Measurements from ENCODE around the gene FITM1.
A peak's percentile ranks its signal among the peaks of the same experiment; 100 is the strongest.

Gene FITM1

GRCh38 chr14:24167469-24168114 lies 37.1 kb downstream of the FITM1 start:
- no peaks in the 10 kb centered on the region for H3K27me3 Mint-ChIP-seq
- peak overlapping the region; percentile 82 for H3K27ac Mint-ChIP-seq
- H3K36me3 Mint-ChIP-seq (ENCODE audit: low read depth) = peaks cover 63% of the 10 kb centered on the region
- H3K4me1 Mint-ChIP-seq (ENCODE audit: low read depth) = peaks cover 53% of the 10 kb centered on the region
- no peaks in the 10 kb centered on the region for H3K9me3 Mint-ChIP-seq
- H3K4me3 Mint-ChIP-seq = no peak overlapping the region

DNA sequence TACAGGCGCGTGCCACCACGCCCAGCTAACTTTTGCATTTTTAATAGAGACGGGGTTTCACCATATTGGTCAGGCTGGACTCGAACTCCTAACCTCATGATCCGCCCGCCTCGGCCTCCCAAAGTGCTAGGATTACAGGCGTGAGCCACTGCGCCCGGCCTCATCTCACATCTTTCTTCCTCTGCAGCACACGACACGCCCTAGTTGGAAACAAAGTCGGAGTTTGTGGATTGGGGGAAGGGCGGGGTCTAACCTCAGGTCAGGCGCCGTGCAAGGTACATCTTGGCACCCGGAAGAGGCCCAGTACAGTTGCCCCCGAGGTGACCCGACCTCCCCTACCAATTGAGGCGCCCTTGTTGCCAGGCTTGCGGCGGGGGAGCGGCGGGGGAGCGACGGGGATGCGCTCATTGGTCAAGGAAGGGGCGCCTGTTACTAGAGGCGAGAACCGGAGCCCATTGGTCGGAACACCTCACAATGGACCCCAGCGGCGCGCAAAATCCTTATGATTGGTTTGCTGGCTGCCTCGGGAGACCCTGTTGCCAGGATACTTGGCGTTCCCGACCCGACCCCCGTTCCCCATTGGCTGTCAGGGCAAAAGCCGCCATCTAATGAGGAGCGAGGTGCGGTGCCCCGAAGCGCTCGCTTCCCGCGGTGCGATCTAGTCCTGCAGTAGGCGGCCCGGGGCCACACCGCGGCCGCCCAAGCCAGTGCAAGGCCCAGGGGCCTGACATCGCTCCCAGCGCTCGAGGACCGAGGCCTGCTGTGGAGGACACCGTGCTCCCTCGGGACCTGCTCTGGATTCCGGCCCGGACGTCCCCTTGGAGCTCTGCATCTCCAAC lies 41.2 kb downstream of the FITM1 start, which contains the start of gene REC8:
Gene REC8 (plus strand): TSS at position 659 of the 839 bp plus-strand sequence. CDS start 473 bp downstream, outside the sequence.
- H3K27me3 Mint-ChIP-seq = no peaks in the 10 kb centered on the region
- peak within 1 kb of the TSS; percentile 80 for H3K4me3 Mint-ChIP-seq
- peaks cover 42% of the 10 kb centered on the region for H3K36me3 Mint-ChIP-seq (ENCODE audit: low read depth)
- H3K9me3 Mint-ChIP-seq = no peaks in the 10 kb centered on the region
- H3K4me1 Mint-ChIP-seq (ENCODE audit: low read depth) = peaks cover 29% of the 10 kb centered on the region
- peak within 1 kb of the TSS; percentile 76 for H3K27ac Mint-ChIP-seq

DNA sequence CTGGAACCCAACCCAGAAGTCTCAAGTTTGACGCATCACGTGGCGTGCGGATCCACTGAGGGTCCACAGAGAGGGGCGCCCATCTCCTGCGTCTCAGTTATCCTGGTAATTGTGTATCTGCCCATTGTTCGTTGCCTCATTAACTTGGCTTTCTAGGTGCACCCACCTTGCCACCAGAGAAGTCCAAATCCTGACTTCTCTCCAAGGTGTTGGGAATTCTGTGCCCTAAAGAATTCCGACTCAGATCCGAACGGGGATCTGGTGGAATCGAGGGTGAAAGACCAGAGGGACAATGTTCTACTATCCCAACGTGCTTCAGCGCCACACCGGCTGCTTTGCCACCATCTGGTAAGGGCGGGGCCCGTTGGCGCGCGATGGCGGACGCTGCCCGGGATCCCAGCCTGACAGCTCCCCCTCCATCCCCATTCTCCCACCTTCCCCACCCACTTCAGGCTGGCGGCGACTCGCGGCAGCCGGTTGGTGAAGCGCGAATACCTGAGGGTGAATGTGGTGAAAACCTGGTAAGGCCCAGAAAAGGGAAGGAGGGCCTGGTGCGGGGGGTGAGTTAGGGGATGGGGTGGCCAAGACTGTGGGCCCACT lies 41.9 kb downstream of the FITM1 start:
- Mint-ChIP-seq H3K36me3 (ENCODE audit: low read depth) (peaks cover 39% of the 10 kb centered on the region), H3K4me1 (ENCODE audit: low read depth) (peaks cover 28% of the 10 kb centered on the region), H3K9me3 (no peaks in the 10 kb centered on the region), H3K27ac (peak overlapping the region; percentile 40), H3K27me3 (no peaks in the 10 kb centered on the region), H3K4me3 (peak overlapping the region; percentile 80)

DNA sequence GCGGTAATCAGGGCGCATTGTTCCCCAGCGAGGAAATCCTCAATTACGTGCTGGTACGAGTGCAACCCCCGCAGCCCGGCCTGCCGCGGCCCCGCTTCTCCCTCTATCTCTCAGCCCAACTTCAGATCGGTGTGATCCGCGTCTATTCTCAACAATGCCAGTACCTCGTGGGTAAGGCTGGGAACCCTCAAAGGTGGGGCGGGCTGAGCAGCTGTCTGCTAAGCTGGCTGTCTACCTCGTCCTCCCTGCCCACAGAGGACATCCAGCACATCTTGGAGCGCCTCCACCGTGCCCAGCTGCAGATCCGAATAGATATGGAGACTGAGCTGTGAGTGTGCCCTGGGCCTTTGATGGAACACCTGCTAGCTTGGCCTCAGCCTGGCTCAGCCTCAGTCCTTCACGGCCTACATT lies 42.4 kb downstream of the FITM1 start:
- Mint-ChIP-seq H3K27me3 (no peaks in the 10 kb centered on the region), H3K4me1 (ENCODE audit: low read depth) (peaks cover 26% of the 10 kb centered on the region), H3K27ac (no peak overlapping the region), H3K36me3 (ENCODE audit: low read depth) (peaks cover 34% of the 10 kb centered on the region), H3K9me3 (no peaks in the 10 kb centered on the region), H3K4me3 (peak overlapping the region; percentile 80)

DNA sequence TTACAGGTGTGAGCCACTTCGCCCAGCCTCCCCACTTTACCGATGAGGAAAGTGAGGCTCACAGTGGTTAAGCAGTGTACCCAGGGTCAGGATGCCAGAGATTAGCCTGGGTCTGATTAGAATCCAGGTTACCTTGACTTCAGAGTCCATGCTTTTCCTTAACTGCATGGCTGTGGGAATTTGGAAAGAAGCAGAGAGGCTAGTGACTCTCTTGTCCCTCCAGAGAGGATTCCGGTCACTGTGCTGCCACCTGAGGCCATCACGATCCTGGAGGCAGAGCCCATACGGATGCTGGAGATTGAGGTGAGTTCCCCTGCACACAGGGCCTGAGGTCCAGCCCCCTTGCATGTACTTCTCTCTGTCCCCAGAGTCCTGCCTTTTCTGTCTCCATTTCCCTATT lies 46.1 kb downstream of the FITM1 start:
- Mint-ChIP-seq H3K27me3 (no peaks in the 10 kb centered on the region), H3K27ac (no peak overlapping the region), H3K36me3 (ENCODE audit: low read depth) (peaks cover 44% of the 10 kb centered on the region), H3K4me1 (ENCODE audit: low read depth) (peaks cover 9% of the 10 kb centered on the region), H3K9me3 (no peaks in the 10 kb centered on the region), H3K4me3 (no peak overlapping the region)

- H3K9me3 Mint-ChIP-seq = no peaks in the 10 kb centered on the region
- H3K27me3 Mint-ChIP-seq = no peaks in the 10 kb centered on the region
- no peak overlapping the region for H3K4me3 Mint-ChIP-seq
- H3K4me1 Mint-ChIP-seq (ENCODE audit: low read depth) = peaks cover 5% of the 10 kb centered on the region
- peaks cover 49% of the 10 kb centered on the region for H3K36me3 Mint-ChIP-seq (ENCODE audit: low read depth)
- H3K27ac Mint-ChIP-seq = peak overlapping the region; percentile 49
These were observed 46.8 kb downstream of the FITM1 start for GRCh38 chr14:24177041-24177825.

GRCh38 chr14:24177891-24178290 lies 47.4 kb downstream of the FITM1 start:
- Mint-ChIP-seq H3K9me3 (no peaks in the 10 kb centered on the region), H3K36me3 (ENCODE audit: low read depth) (peaks cover 55% of the 10 kb centered on the region), H3K27me3 (no peaks in the 10 kb centered on the region), H3K4me1 (ENCODE audit: low read depth) (peaks cover 3% of the 10 kb centered on the region), H3K4me3 (no peak overlapping the region), H3K27ac (no peak overlapping the region)

DNA sequence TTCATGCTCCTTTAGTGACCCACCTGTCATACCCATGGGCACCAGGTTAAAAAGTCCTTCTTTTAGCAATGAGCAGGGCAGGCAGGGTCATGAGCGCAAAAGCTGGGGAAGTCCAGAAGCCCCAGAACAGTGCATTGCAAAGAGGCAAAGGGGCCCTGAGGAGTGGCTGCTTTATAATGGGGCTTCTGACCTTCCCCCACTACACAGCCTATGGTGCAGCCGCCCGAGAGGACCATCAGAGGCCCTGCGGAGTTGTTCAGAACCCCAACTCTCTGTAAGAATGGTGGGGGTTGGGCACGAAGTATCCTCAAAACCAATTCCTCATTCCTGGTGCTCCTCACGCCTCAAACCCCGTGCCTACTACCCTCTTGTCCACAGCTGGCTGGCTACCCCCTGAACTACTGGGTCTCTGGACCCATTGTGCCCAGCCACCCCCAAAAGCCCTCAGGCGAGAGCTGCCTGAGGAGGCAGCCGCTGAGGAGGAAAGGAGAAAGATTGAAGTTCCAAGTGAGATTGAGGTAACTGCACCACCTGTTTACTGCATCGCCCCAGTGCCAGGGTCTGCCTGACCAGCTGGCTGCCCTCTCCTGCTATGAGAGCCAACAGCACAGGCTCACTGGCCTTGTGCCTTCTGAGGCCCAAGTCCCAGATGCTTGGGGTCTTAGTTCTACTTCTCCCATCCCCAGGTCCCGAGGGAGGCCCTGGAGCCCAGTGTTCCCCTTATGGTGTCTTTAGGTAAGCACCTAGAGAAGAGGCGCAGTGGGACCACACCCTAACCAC lies 48.1 kb downstream of the FITM1 start:
- peak overlapping the region; percentile 38 for H3K27ac Mint-ChIP-seq
- H3K4me3 Mint-ChIP-seq = no peak overlapping the region
- peaks cover 54% of the 10 kb centered on the region for H3K36me3 Mint-ChIP-seq (ENCODE audit: low read depth)
- H3K4me1 Mint-ChIP-seq (ENCODE audit: low read depth) = peaks cover 3% of the 10 kb centered on the region
- no peaks in the 10 kb centered on the region for H3K9me3 Mint-ChIP-seq
- no peaks in the 10 kb centered on the region for H3K27me3 Mint-ChIP-seq

DNA sequence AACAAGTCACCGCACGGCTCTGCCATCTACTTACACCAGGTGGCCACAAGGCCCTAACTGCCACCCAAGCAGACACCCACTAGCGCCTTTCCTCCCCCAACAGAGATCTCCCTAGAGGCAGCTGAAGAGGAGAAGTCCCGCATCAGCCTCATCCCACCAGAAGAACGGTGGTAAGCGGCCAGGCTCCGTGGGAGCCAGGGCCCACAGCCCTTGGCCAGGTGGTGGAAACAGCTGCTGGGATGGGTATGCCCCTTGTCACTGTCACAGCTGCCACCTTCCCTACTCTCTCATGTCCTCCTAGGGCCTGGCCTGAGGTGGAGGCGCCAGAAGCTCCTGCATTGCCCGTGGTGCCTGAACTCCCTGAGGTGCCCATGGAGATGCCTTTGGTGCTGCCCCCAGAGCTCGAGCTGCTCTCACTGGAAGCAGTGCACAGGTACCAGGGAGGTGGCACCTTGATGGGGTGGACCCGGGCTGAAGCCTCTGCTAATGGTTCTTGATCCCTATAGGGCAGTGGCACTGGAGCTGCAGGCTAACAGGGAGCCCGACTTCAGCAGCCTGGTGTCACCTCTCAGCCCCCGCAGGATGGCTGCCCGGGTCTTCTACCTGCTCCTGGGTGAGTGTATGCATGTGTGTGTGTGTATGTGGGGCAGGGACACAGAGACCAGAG lies 49.0 kb downstream of the FITM1 start:
- H3K9me3 Mint-ChIP-seq = no peaks in the 10 kb centered on the region
- H3K4me3 Mint-ChIP-seq = peak overlapping the region; percentile 13

DNA sequence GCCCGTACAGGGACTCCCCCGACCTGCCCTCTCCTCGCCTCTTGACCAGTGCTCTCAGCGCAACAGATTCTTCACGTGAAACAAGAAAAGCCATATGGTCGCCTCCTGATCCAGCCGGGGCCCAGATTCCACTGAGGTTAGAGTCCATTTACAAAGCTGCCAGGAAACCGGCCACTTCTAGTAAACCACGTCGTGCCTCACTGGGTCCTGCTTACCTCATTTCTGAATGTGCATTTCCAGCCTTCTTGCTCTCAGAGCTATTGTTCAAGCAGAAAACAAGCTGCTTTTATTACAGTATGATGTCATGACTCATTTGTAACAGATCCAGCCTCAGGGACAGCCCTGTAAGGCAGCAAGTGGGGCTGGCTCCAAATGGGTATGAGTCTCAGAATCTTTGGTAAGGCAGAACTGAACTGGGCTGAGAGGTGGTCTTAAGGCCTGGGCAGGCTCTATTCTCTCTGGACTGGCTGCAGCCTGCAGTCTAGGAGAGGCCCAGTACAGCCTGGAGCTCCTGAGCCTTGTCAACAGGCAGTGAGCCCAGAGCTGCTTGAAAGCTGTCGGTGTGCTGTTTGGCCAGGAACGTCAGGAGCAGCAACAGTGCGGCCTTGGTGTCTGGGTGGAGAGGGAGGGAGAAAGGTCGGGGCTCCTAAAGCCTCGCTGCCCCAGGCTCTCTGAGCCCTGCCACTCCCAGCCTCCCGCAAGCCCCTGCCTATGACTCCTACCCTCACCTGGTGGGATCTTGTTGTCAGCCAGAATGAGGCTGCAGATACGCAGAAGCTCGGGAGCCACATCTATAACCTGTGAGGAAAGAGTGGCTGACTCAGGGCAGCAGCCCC lies 49.7 kb downstream of the FITM1 start:
- peaks cover 50% of the 10 kb centered on the region for H3K36me3 Mint-ChIP-seq (ENCODE audit: low read depth)
- H3K9me3 Mint-ChIP-seq = no peaks in the 10 kb centered on the region
- H3K27me3 Mint-ChIP-seq = no peaks in the 10 kb centered on the region
- H3K27ac Mint-ChIP-seq = peak overlapping the region; percentile 71
- H3K4me3 Mint-ChIP-seq = peak overlapping the region; percentile 13
- H3K4me1 Mint-ChIP-seq (ENCODE audit: low read depth) = peaks cover 3% of the 10 kb centered on the region

More for the DNA sequence above, 49.0 kb downstream of the FITM1 start:
- H3K27ac Mint-ChIP-seq = peak overlapping the region; percentile 71
- peaks cover 52% of the 10 kb centered on the region for H3K36me3 Mint-ChIP-seq (ENCODE audit: low read depth)
- peaks cover 3% of the 10 kb centered on the region for H3K4me1 Mint-ChIP-seq (ENCODE audit: low read depth)
- H3K27me3 Mint-ChIP-seq = no peaks in the 10 kb centered on the region

GRCh38 chr14:24181371-24182077 lies 51.1 kb downstream of the FITM1 start:
- no peaks in the 10 kb centered on the region for H3K9me3 Mint-ChIP-seq
- H3K27ac Mint-ChIP-seq = no peak overlapping the region
- H3K4me3 Mint-ChIP-seq = no peak overlapping the region
- peaks cover 3% of the 10 kb centered on the region for H3K4me1 Mint-ChIP-seq (ENCODE audit: low read depth)
- H3K36me3 Mint-ChIP-seq (ENCODE audit: low read depth) = peaks cover 56% of the 10 kb centered on the region
- H3K27me3 Mint-ChIP-seq = no peaks in the 10 kb centered on the region
